Measurements from ENCODE around the gene PAF1.

Gene PAF1

DNA sequence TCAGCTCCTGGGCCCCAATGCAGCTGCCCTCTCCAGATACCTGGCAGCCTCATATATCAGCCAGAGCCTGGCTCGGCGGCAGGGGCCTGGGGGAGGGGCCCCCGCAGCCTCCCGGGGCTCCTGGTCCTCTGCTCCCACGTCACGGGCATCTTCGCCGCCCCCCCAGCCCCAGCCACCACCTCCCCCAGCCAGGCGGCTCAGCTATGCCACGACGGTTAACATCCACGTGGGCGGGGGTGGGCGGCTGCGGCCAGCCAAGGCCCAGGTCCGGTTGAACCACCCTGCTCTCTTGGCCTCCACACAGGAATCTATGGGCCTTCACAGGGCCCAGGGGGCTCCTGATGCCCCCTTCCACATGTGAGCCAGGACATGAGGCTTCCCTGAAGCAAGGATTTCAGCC, 34.0 kb upstream of the PAF1 start:
- Mint-ChIP-seq H3K4me3 (no peak overlapping the region), H3K36me3 (ENCODE audit: low read depth) (peaks cover 42% of the 10 kb centered on the region), H3K27ac (no peak overlapping the region), H3K4me1 (ENCODE audit: low read depth) (peaks cover 3% of the 10 kb centered on the region), H3K9me3 (no peaks in the 10 kb centered on the region), H3K27me3 (no peaks in the 10 kb centered on the region)
- DNase-seq = no peak

DNA sequence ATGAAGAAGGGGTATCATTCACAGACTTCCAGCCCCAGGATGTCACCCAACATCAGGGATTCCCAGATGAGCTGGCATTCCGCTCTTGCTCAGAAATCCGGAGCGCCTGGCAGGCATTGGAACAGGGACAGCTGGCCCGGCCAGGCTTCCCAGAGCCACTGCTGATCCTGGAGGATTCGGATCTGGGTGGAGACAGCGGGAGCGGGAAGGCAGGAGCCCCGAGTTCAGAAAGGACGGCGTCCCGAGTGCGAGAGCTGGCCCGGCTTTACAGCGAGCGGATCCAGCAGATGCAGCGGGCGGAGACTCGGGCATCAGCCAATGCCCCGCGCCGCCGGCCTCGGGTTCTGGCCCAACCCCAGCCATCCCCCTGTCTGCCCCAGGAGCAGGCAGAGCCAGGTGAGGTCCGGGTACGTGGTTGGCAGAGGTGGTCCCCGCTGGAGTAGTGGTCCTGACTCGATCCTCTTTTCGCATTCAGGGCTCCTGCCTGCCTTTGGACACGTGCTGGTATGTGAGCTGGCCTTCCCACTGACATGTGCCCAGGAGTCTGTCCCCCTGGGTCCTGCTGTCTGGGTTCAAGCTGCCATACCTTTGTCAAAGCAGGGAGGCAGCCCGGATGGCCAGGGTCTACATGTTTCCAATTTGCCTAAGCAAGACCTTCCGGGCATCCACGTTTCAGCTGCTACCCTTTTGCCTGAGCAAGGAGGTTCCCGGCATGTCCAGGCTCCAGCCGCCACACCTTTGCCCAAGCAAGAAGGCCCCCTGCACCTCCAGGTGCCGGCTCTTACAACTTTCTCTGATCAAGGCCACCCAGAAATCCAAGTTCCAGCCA, 32.6 kb upstream of the PAF1 start:
- H3K4me3 Mint-ChIP-seq = no peak overlapping the region
- H3K27ac Mint-ChIP-seq = peak overlapping the region; percentile 65
- H3K36me3 Mint-ChIP-seq (ENCODE audit: low read depth) = peaks cover 50% of the 10 kb centered on the region
- H3K4me1 Mint-ChIP-seq (ENCODE audit: low read depth) = no peaks in the 10 kb centered on the region
- H3K27me3 Mint-ChIP-seq = no peaks in the 10 kb centered on the region
- no peaks in the 10 kb centered on the region for H3K9me3 Mint-ChIP-seq
- no peak for DNase-seq

DNA sequence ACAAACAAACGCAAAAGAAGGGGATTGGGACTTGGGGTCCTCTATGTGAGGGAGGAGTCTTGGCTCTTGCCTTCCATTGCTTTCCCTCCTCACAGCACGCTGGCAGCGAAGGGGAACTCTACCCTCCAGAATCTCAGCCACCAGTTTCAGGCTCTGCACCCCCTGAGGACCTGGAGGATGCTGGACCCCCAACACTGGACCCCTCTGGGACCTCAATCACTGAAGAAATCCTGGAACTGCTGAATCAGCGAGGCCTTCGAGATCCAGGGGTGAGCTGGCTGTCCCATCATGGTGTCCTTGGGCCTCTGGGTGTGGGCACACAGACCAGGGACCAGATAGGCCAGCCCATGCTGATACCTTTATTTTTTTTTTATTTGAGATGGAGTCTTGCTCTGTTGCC, 31.1 kb upstream of the PAF1 start:
- Mint-ChIP-seq H3K4me1 (ENCODE audit: low read depth) (no peaks in the 10 kb centered on the region), H3K4me3 (no peak overlapping the region), H3K9me3 (no peaks in the 10 kb centered on the region), H3K36me3 (ENCODE audit: low read depth) (peaks cover 61% of the 10 kb centered on the region), H3K27me3 (no peaks in the 10 kb centered on the region), H3K27ac (no peak overlapping the region)
- no peak for DNase-seq

DNA sequence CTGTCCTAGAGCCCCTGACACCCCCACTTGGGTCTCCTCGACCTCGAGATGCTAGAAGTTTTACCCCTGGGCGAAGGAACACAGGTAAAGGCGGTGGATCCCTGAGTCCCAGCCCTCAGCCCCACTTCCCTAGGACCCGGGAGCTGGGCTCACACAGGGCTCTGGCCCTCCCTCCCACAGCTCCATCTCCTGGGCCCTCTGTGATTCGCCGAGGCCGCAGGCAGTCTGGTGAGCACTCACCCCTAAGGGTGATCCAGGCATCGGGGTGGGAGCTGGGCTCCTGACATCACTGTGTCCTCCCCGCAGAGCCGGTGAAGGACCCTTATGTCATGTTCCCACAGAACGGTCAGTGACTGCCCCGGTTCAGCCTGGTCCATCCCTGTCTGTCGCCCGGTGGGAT, 29.9 kb upstream of the PAF1 start:
- no peak for DNase-seq
- no peaks in the 10 kb centered on the region for H3K4me1 Mint-ChIP-seq (ENCODE audit: low read depth)
- H3K4me3 Mint-ChIP-seq = no peak overlapping the region
- no peaks in the 10 kb centered on the region for H3K9me3 Mint-ChIP-seq
- no peaks in the 10 kb centered on the region for H3K27me3 Mint-ChIP-seq
- H3K27ac Mint-ChIP-seq = no peak overlapping the region
- peaks cover 63% of the 10 kb centered on the region for H3K36me3 Mint-ChIP-seq (ENCODE audit: low read depth)

DNA sequence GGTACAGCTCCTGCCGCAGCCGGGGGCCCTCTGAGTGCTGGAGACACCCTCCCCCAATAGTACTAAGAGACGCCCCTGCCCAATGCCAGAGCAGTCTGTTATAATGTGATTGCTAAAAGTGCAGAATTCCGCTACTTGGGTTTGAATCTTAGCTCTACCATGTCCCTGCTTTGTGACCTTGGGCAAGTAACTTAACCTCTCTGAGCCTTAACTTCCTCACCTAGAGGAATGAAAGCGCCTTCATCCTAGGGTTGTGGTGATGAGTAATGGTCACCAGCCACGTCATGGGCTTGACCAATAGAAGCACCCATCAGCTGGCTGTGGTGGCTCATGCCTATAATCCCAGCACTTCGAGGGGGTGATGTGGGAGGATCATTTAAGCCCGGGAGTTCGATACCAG, 28.1 kb upstream of the PAF1 start:
- Mint-ChIP-seq H3K4me1 (ENCODE audit: low read depth) (peaks cover 7% of the 10 kb centered on the region), H3K27ac (no peak overlapping the region), H3K36me3 (ENCODE audit: low read depth) (peaks cover 65% of the 10 kb centered on the region), H3K4me3 (no peak overlapping the region), H3K9me3 (no peaks in the 10 kb centered on the region), H3K27me3 (no peaks in the 10 kb centered on the region)
- no peak for DNase-seq

DNA sequence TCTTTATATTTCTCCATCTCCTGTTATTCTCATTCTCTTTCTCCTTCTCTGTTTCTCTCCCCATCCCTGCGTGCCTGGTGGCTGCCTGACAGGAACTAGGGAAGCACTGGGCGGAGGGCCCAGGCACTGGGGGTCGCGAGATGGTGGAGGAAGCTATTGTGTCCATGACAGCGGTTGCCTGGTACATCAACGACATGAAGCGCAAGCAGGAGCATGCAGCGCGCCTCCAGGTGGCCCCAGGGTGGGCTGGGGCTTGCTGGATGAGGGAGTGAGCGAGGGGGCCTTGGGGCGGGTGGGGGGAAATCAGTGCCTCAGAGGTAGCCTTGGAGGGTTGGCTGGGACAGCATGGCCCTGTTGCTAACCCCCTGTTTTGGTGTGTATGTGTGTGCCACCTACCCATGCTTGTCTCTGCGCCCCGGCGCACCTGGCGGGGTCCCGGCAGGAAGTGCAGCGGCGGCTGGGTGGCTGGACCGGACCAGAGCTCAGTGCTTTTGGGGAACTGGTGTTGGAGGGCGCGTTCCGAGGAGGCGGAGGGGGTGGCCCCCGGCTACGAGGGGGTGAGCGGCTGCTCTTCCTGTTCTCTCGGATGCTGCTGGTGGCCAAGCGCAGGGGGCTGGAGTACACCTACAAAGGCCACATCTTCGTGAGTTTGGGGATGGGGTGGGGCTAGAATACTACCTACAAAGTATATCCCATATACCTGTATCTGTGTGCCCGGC, 26.7 kb upstream of the PAF1 start:
- Mint-ChIP-seq H3K9me3 (no peaks in the 10 kb centered on the region), H3K27me3 (no peaks in the 10 kb centered on the region), H3K4me3 (no peak overlapping the region), H3K36me3 (ENCODE audit: low read depth) (peaks cover 62% of the 10 kb centered on the region), H3K27ac (peak overlapping the region; percentile 74), H3K4me1 (ENCODE audit: low read depth) (peaks cover 11% of the 10 kb centered on the region)
- no peak for DNase-seq

DNA sequence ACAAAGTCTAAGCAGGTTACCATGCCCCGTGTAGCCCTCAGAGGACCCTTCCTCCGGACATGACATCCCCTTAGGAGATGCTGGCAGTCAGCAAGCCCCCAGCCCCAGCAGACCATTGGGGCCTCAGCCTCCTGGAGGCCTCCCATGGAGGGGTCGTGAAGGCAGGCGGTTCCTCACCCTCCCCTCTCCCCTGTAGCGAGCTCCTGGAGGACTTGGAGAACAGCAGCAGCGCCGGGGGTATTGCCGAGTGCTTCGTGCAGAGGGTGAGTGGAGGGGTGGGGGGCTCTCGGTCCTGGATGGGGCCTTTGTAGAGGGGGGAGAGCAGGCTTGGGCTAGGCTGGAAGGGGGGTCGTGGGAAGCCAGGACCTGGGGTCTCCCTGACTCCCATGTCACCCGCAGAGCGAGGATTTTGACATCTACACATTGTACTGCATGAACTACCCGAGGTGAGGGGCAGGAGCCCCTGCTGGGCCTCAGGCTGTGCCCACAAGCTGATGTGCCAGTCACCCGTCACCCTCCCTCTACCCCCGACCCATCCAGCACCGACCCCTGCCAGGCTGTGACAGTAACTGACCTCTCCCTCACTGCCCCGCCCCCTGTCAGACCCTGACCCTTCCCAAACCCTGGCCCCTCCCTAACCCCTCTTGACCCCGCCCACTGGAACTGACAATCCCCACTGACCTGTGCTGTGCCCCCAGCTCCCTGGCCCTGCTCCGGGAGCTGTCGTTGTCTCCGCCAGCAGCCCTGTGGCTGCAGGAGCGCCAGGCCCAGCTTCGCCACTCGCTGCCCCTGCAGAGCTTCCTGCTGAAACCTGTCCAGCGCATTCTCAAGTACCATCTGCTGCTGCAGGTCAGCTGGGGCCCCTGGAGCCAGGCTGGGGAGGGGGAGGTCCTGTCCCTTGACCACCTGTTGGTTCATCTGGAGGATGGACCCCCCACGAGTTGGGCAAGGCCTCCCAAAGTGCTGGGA, 25.5 kb upstream of the PAF1 start:
- DNase-seq = no peak
- H3K4me3 Mint-ChIP-seq = no peak overlapping the region
- peaks cover 18% of the 10 kb centered on the region for H3K4me1 Mint-ChIP-seq (ENCODE audit: low read depth)
- H3K36me3 Mint-ChIP-seq (ENCODE audit: low read depth) = peaks cover 54% of the 10 kb centered on the region
- no peaks in the 10 kb centered on the region for H3K9me3 Mint-ChIP-seq
- H3K27ac Mint-ChIP-seq = no peak overlapping the region
- no peaks in the 10 kb centered on the region for H3K27me3 Mint-ChIP-seq

DNA sequence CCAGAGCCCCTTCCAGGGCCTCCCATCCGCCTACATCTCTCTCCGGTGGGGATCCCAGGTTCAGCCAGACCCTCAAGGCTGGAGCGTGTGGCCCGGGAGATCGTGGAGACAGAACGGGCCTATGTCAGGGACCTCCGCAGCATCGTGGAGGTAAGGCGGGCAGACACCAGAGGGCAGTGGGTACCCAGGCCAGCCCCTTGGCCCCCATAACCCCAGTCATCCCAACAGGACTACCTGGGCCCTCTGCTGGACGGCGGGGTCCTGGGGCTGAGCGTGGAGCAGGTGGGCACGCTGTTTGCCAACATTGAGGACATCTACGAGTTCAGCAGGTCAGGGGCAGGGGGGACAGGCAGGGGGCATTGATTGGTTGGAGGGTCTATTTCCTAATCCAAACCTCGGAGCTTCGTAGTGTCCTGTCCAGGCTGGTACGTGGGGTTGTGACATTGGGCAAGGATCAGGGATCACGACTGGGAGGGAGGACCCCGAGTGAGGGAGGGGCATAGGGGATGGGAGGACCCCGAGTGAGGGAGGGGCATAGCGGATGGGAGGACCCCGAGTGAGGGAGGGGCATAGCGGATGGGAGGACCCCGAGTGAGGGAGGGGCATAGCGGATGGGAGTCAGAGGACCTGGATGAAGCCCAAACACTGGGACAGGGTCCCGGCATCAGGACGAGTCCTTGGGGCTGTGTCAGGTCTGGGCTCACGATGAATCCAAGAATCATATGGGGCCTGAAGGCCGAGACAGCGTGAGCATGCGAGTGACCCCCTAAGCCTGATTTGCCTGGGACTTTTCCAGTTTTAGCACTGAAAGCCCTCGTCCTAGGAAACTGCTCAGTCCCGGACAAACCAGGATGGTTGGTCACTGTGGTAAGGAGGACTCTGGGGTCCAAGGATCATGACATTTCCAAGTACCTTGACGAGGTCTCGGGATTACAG, 24.5 kb upstream of the PAF1 start:
- Mint-ChIP-seq H3K4me3 (no peak overlapping the region), H3K9me3 (no peaks in the 10 kb centered on the region), H3K4me1 (ENCODE audit: low read depth) (peaks cover 29% of the 10 kb centered on the region), H3K27ac (peak overlapping the region; percentile 40), H3K27me3 (no peaks in the 10 kb centered on the region), H3K36me3 (ENCODE audit: low read depth) (peaks cover 45% of the 10 kb centered on the region)
- DNase-seq = no peak

DNA sequence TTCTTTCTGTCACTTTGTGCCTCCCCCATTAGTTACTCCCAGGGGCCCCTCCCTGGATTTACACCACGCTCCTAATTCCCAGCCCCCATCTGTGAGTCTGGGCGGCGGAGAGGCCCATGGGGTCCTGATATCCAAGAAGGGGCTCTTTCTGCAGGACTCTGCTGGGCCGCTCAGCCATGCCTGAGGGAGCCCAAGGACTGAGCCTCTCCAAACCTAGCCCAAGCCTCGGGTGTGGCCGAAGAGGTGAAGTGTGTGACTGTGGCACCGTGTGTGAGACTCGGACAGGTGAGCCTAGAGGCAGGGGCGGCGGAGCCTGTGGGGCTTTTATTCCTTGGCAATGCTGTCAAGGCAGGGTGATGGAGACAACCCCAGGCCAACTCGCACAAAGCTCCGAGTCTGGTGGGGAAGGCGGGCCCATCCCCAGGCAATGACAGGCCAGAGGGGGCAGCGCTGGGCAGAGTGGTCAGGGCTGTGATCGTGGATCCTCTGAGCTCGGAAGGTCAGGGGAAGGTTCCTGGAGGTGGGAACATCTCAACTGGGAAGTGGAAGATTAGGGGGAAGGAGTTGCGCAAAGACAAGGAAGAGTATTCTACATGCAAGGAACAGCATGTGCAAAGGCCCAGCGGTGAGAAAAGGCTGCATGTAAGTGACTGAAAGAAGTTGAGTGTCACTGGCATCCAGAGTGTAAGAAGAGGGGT, 23.2 kb upstream of the PAF1 start:
- Mint-ChIP-seq H3K9me3 (no peaks in the 10 kb centered on the region), H3K27ac (peak overlapping the region; percentile 86), H3K36me3 (ENCODE audit: low read depth) (peaks cover 41% of the 10 kb centered on the region), H3K27me3 (no peaks in the 10 kb centered on the region), H3K4me1 (ENCODE audit: low read depth) (peaks cover 34% of the 10 kb centered on the region), H3K4me3 (peak overlapping the region; percentile 85)
- no peak for DNase-seq

DNA sequence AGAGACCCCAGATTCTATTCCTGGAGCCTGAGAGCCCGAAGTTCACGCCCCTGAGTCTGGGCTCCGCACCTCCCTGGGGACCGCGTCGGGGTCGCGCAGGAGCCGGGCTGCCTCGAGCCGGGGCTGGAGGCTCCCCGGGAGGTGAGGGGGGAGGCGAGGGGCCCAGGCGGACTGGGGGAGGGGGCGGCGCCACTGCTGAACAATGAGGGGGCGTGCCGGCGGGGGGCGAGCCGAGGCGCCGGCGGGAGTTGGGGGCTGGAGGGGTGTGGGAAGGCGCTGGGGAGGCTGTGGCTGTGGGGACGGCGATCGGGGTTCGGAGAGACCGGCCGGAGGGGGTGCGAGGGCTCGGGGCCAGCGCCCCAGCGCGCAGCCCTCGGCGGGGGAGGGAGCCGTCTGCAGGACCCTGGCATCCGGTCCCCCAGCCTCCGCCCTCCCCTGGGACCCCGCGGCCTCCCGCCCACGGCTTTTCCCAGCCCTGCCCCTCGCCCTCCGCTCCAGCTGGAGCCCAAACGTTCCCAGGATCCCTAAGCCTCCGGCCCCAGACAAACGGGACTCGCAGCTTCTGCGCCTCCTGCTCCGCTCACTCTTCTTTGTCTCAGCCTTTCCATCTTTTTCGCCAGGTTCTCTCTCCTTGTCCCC, 22.5 kb upstream of the PAF1 start:
- H3K27me3 Mint-ChIP-seq = no peaks in the 10 kb centered on the region
- H3K9me3 Mint-ChIP-seq = no peaks in the 10 kb centered on the region
- peak overlapping the region; percentile 85 for H3K4me3 Mint-ChIP-seq
- H3K36me3 Mint-ChIP-seq (ENCODE audit: low read depth) = peaks cover 40% of the 10 kb centered on the region
- H3K4me1 Mint-ChIP-seq (ENCODE audit: low read depth) = peaks cover 40% of the 10 kb centered on the region
- H3K27ac Mint-ChIP-seq = peak overlapping the region; percentile 97
- peak; percentile 62 for DNase-seq

DNA sequence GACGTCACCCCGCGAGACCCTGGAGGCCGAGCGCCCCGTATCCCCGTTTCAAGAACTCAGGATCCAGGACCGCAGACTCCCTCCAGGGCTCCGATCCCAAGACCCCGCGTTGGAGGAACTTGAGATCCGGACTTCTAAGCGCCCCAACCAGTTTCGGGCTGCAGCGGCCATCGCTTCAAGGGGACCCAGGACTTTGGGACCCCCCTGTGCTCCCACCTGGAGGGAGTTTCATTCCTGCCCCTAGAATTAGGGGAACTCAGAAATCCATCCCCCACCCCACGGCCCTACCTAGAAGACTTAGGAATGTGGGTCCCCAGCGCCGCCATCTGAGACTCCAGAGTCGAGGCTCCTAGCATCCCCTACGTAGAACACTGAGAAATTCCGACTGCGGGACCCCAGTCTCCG, 22.0 kb upstream of the PAF1 start:
- H3K36me3 Mint-ChIP-seq (ENCODE audit: low read depth) = peaks cover 40% of the 10 kb centered on the region
- DNase-seq = no peak
- no peaks in the 10 kb centered on the region for H3K27me3 Mint-ChIP-seq
- H3K4me3 Mint-ChIP-seq = peak overlapping the region; percentile 85
- peak overlapping the region; percentile 97 for H3K27ac Mint-ChIP-seq
- peaks cover 40% of the 10 kb centered on the region for H3K4me1 Mint-ChIP-seq (ENCODE audit: low read depth)
- no peaks in the 10 kb centered on the region for H3K9me3 Mint-ChIP-seq

DNA sequence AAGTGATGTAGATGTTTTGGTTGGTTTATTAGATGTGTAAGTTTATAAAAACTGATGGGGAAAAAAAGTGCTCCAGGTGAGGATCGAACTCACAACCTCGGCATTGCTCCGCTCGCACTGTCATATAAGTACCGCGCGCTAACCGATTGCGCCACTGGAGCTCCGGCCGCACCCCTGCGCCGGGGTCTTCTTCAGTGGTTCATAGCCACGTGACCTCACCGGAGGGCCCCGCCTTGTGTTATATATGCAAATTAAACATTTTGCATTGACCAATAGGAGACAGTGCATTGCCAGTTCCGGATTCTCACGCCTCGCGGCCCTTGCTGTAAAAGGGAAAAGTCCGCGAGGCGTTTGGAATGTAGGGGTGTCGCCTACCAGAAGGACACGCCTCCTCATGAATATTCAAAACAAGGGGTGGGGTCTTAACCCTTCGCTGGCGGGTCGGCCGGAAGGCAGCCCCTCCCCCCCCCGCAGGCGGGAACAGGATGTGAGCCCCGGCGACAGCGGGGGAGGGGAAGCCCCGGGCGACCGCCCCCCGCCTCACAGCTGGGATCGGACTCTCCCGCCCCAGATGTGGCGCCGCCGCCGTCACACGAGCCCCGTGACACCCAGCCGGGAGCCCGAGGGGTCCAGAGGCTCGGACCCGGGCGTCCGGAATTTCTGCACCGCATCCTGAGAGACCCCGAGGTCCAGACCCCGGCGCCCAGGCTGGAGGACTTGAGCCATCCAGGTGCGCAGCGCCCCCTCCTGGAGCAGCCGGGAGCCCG, 21.4 kb upstream of the PAF1 start, which contains the start of gene PLEKHG2:
PLEKHG2 (plus strand) TSS at position 570 of the 767 bp plus-strand sequence. CDS start 1,418 bp downstream, outside the sequence.
- Mint-ChIP-seq H3K9me3 (no peaks in the 10 kb centered on the region), H3K36me3 (ENCODE audit: low read depth) (peaks cover 42% of the 10 kb centered on the region), H3K27ac (peak within 1 kb of the TSS; percentile 97), H3K4me1 (ENCODE audit: low read depth) (peaks cover 40% of the 10 kb centered on the region), H3K4me3 (peak within 1 kb of the TSS; percentile 85), H3K27me3 (no peaks in the 10 kb centered on the region)
- peak; percentile 99 for DNase-seq

Measured in activated T-cell treated with anti-CD3 and anti-CD28 coated beads, Interleukin-2, amount 50 U/mL, for 24 hours (primary cell).